GM12878 (cell line): ENCODE measurements around the gene NHSL1. TPM values are rescaled to one million over a fixed set of nuclear protein-coding genes. Genes with fewer than 3 reads are reported as not detected.

Experiments
- ATAC-seq: fragments of 200-7000 bp; cut with Tn5 transposase; 3 replicates; pipeline ENCODE4 v1.9.1; 2020; ENCODE audit warnings: mild to moderate bottlenecking, moderate library complexity
- BruUV-seq: library from RNA; stranded (reverse); fragments of 400-500 nt; replicated peaks from 2 replicates; lab custom pipeline; 2021; lab: Mats Ljungman, UMichigan
- CTCF ChIA-PET: fragments of 300-600 bp; sonication (Branson Sonifier 250); formaldehyde crosslinking; extraction: SDS; loops from one replicate; lab custom pipeline; 2021; ENCODE audit warnings: inconsistent platforms; lab: Yijun Ruan, JAX
- POLR2A ChIA-PET: fragments of 350-600 bp; formaldehyde crosslinking; extraction: SDS; loops from one replicate; lab custom pipeline; 2021; ENCODE audit warnings: inconsistent platforms; lab: Charles Lee
- RAD21 ChIA-PET: fragments of 300-600 bp; sonication (Branson Sonifier 250); formaldehyde crosslinking; loops from one replicate; lab custom pipeline; 2023; ENCODE audit warnings: antibody characterized with exemption; ENCODE audit not compliant: unreplicated experiment; lab: Charles Lee
- SMC1A ChIA-PET: fragments of 300-600 bp; sonication (Branson Sonifier 250); formaldehyde crosslinking; loops from one replicate; lab custom pipeline; 2023; ENCODE audit not compliant: unreplicated experiment, uncharacterized antibody; lab: Charles Lee
- DNase-seq: peaks from one replicate; pipeline ENCODE4 v3.0.0-alpha.2; 2011; ENCODE audit warnings: low read depth, low spot score
- FAIRE-seq: peaks from 3 replicates; lab custom pipeline; 2011; peaks lifted over from hg19 to GRCh38; lab: Jason Lieb, UNC
- H2AFZ ChIP-seq: 2 replicates; pipeline ENCODE4 v1.6.0; 2011; ENCODE audit warnings: low read depth, low read length, control low read depth; ENCODE audit not compliant: control insufficient read depth
- H3K27ac ChIP-seq: 2 replicates; pipeline ENCODE4 v1.5.1; 2011; ENCODE audit warnings: control low read depth; ENCODE audit not compliant: control insufficient read depth, insufficient read depth
- H3K27me3 ChIP-seq, 2 experiments: replicated peaks in 1 of 2; 2 replicates each; pipeline versions ENCODE4 v1.6.0 to v1.6.1; 2011; ENCODE audit warnings: low read length in 1 of 2; ENCODE audit not compliant: control insufficient read depth in 2 of 2, insufficient read depth in 2 of 2
- H3K36me3 ChIP-seq, 2 experiments: 2 replicates each; pipeline ENCODE4 v1.5.1; 2011; ENCODE audit warnings: low read length in 1 of 2; ENCODE audit not compliant: control insufficient read depth in 2 of 2, insufficient read depth in 2 of 2
- H3K4me1 ChIP-seq: 2 replicates; pipeline ENCODE4 v1.6.1; 2011; ENCODE audit warnings: mild to moderate bottlenecking, low read length, moderate library complexity, mixed read lengths; ENCODE audit not compliant: control insufficient read depth, insufficient read depth
- H3K4me2 ChIP-seq: 2 replicates; pipeline ENCODE4 v1.6.0; 2011; ENCODE audit warnings: control low read depth; ENCODE audit not compliant: control insufficient read depth, insufficient read depth
- H3K4me3 ChIP-seq: fragments of 200-600 bp; sonication (generic); 2 replicates; pipeline ENCODE4 v1.5.1; 2016
- H3K79me2 ChIP-seq: 2 replicates; pipeline ENCODE4 v1.6.0; 2011; ENCODE audit warnings: low read length; ENCODE audit not compliant: control insufficient read depth, insufficient read depth
- H3K9ac ChIP-seq: 2 replicates; pipeline ENCODE4 v1.8.0; 2011; ENCODE audit warnings: low read length, control low read depth, mixed read lengths; ENCODE audit not compliant: control insufficient read depth, insufficient read depth
- H3K9me3 ChIP-seq: replicated peaks from 3 replicates; pipeline ENCODE4 v1.5.1; 2011; ENCODE audit warnings: mild to moderate bottlenecking, low read length; ENCODE audit not compliant: control insufficient read depth, insufficient read depth
- H4K20me1 ChIP-seq: 2 replicates; pipeline ENCODE4 v1.6.0; 2011; ENCODE audit not compliant: control insufficient read depth, insufficient read depth
- ATF7 ChIP-seq: fragments of 450-650 bp; IDR thresholded peaks from 2 replicates; pipeline ENCODE4 v1.6.1; 2016; ENCODE audit warnings: low read depth, mild to moderate bottlenecking
- CBFB ChIP-seq: IDR thresholded peaks from 2 replicates; pipeline ENCODE4 v1.6.1; 2016; ENCODE audit warnings: antibody characterized with exemption, low read depth
- ESRRA ChIP-seq: IDR thresholded peaks from 2 replicates; pipeline ENCODE4 v1.6.1; 2012; ENCODE audit warnings: mild to moderate bottlenecking, low read length, improper control_type of control experiment
- IKZF2 ChIP-seq, 2 experiments: fragments of 450-650 bp; IDR thresholded peaks; 2 replicates each; pipeline ENCODE4 v1.6.1; 2017; ENCODE audit warnings: mild to moderate bottlenecking in 2 of 2, moderate library complexity in 2 of 2
- NFYA ChIP-seq: IDR thresholded peaks from 2 replicates; pipeline ENCODE4 v1.6.1; 2011; ENCODE audit warnings: low read depth, mild to moderate bottlenecking, low read length, improper control_type of control experiment, borderline replicate concordance
- NR2C2 ChIP-seq: IDR thresholded peaks from 2 replicates; pipeline ENCODE4 v1.6.1; 2011; ENCODE audit warnings: borderline replicate concordance, low read depth; ENCODE audit not compliant: control insufficient read depth, insufficient read length
- PRDM15 ChIP-seq: fragments of 450-650 bp; formaldehyde crosslinking; IDR thresholded peaks from 2 replicates; pipeline ENCODE4 v1.4.0; 2020; ENCODE audit warnings: mild to moderate bottlenecking, moderate library complexity
- SMARCA5 ChIP-seq: fragments of 450-650 bp; IDR thresholded peaks from 2 replicates; pipeline ENCODE4 v1.6.1; 2017; ENCODE audit warnings: mild to moderate bottlenecking
- TCF12 ChIP-seq: IDR thresholded peaks from 2 replicates; pipeline ENCODE4 v1.6.1; 2011; ENCODE audit warnings: low read depth, mild to moderate bottlenecking, low read length
- WGBS: methylation state at CpG from one replicate; pipeline ENCODE4 v1.1.6; 2016; ENCODE audit warnings: low lambda C conversion rate; ENCODE audit not compliant: insufficient replicate concordance, insufficient coverage; ENCODE audit errors: missing lambda C conversion rate; 5-methylcytosine and 5-hydroxymethylcytosine counted together
- in situ Hi-C: fragments of 300-500 bp; cut with MboI; formaldehyde crosslinking; loops from 9 replicates; pipeline ENCODE4 v1.14.3; 2018; ENCODE audit warnings: mixed read lengths
- intact Hi-C: fragments of 100-400 bp; cut with micrococcal nuclease; formaldehyde crosslinking; loops from one replicate; pipeline ENCODE4 v1.14.2; 2022; ENCODE audit not compliant: unreplicated experiment
- polyA plus RNA-seq, 11 experiments: library from polyadenylated mRNA; depleted of rRNA in 4 of 11; unstranded in 6 of 11; stranded (reverse) in 5 of 11; fragments of >200 nt; fragmentation: Nextera tagmentation in 4 of 11; fragmentation: Illumina TruSeq in 1 of 11; extraction: Ambion mirVana in 4 of 11; extraction: Trizol in 1 of 11; gene quantifications; 1 replicate in 1 of 11; 2 replicates in 10 of 11; pipeline versions ENCODE4 v1.2.1 to v1.2.3, GENCODE V29; 2011 to 2016; ENCODE audit warnings: inconsistent platforms in 2 of 11, missing spikeins in 2 of 11, low read depth in 1 of 11
- total RNA-seq, 4 experiments: library from RNA; depleted of rRNA in 3 of 4; stranded (reverse); fragments of >200 nt in 3 of 4; fragmentation: Illumina TruSeq in 1 of 4; extraction: Trizol in 1 of 4; gene quantifications; 2 replicates each; pipeline versions ENCODE4 v1.2.1 to v1.2.3, GENCODE V29; 2013 to 2021

The NHSL1 gene
- total and polyA plus RNA-seq, 10 of the 15 experiments (the other 5 are each of a cell fraction or from before 2014, with no cell fraction given): 0.26 to 14.1 (median 0.90) TPM

DNA sequence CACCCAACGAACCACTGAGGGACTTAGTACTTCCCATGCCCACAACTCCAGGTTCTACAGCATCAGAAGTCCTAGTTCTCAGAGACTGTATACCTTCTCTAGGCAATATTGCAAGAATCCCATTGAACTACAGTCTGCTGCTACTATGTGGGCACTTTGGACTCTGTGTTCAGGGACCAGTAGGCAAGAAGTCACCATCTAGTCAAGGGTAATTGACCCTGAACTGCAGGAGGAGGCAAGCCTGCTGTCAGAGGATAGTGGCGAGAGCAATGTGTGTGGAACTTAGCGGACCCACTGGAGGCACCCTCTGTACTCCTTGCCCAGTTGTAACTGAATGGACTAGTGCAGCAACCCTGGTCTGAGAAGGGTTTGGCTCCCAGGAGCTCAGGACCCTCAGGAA, 79.5 kb downstream of the NHSL1 start (continued):
- TF ChIP-seq ATF7: no peak

DNA sequence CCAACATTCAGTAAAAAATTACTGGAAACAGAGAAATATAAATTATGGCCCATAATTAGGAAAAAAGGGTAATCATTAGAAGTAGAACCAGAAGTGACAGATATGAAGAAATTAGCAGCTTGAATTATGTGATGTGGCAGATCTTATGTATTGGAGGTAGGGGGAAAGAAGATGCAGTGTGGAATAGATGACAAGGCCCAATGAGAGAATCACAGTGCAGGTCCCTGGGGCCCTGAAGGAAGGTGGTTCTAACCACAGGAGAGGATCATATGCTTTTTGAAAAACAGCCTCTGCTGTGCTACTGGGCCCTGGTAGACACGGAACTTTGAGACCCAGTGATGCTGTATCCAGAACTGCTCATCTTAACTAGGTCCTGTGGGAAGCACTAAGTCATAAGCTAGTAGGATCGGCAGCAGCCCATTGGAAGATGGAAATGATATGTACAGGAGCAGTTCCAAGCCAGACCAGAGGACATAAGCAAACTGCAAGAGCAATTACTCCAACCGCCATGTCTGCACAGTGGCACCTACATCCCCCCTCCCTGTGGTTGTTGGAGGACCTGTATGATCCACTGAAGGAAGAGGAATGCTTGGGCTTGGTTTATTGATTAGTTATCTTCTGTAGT, 81.1 kb downstream of the NHSL1 start:
- intact Hi-C loops: no loop called here
- no peaks in the 10 kb centered on the region for H3K4me1 ChIP-seq
- SMC1A ChIA-PET: interaction anchor here (1.7 kb wide), 1 partner anchor 9 kb away, joined by 3 read pairs; no protein-coding TSS in a partner anchor
- no peak overlapping the region for H3K9ac ChIP-seq
- FAIRE-seq (no peak), ATAC-seq (no peak; the same call in 2 of the 3 replicates)
- H3K79me2 ChIP-seq: no peaks in the 10 kb centered on the region
- no TSS peak for BruUV-seq
- no peak for TF ChIP-seq IKZF2 (IDR thresholded peaks at IDR 0.05)
- no peak for TF ChIP-seq NR2C2
- TF ChIP-seq, all 136 proteins: peak for 0
- H3K27me3 ChIP-seq: no peaks in the 10 kb centered on the region
- CTCF ChIA-PET: interaction anchor here (0.8 kb wide), 1 partner anchor 87 kb away, joined by 3 read pairs; no protein-coding TSS in a partner anchor
- in situ Hi-C loops: no loop called here
- 74% methylated on average over 3 of the region's 3 CpGs for WGBS
- H3K9me3 ChIP-seq: no peaks in the 10 kb centered on the region; the same call in 2 of the 3 replicates
- no peak overlapping the region for H3K27ac ChIP-seq
- H4K20me1 ChIP-seq: no peaks in the 10 kb centered on the region
- POLR2A ChIA-PET: no interaction called here
- no peak for DNase-seq
- RAD21 ChIA-PET: no interaction called here
- no peak overlapping the region for H3K4me2 ChIP-seq
- peaks cover 0 to 2% of the 10 kb centered on the region in 2 experiments; a peak in 1 of 4 replicates for H3K36me3 ChIP-seq
- H3K4me3 ChIP-seq: no peak overlapping the region
- H2AFZ ChIP-seq: no peak overlapping the region

DNA sequence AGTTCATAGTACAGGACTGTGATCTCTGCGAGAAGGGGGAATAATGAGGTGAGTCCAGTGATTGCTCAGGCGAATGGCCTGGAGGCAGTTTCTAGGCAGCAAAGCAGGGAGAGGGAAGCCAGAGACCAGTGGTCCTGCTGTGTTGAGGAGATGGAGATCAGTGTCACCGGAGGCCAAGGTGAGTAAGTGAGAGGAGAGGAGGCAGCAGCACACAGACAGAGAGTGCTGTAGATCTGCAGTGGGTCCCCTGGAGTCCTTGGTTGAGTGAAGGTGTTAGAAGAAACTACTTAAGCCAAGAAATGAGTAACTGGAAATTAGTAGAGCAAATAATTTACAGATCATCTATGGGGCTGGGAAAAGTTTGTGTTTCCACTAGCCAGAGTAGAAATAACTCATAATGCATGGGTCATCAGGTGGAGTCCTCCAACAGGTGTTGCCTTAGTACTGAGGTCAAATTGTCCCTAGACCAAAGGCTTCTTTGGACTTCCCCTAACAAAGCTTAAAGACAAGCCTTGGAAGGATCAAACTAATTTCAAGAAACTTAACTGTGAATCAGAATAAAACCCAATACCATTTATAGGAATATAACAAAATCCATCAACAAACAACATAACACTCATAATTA, 81.7 kb downstream of the NHSL1 start:
- Histone ChIP-seq H3K79me2 (no peaks in the 10 kb centered on the region), H3K4me3 (no peak overlapping the region), H3K9me3 (no peaks in the 10 kb centered on the region; the same call in 2 of the 3 replicates), H3K9ac (no peak overlapping the region), H3K4me1 (no peaks in the 10 kb centered on the region), H3K4me2 (no peak overlapping the region), H3K27me3 (no peaks in the 10 kb centered on the region), H2AFZ (no peak overlapping the region), H4K20me1 (no peaks in the 10 kb centered on the region), H3K27ac (no peak overlapping the region), H3K36me3 (peaks cover 0 to 2% of the 10 kb centered on the region in 2 experiments; a peak in 1 of 4 replicates)
- no peak for DNase-seq
- peak; percentile 74 for ATAC-seq
- 65% methylated on average over 3 of the region's 3 CpGs for WGBS
- RAD21 ChIA-PET: no interaction called here
- CTCF ChIA-PET: interaction anchor here (0.8 kb wide), 1 partner anchor 88 kb away, joined by 3 read pairs; no protein-coding TSS in a partner anchor
- in situ Hi-C loops (no loop called here), intact Hi-C loops (no loop called here)
- BruUV-seq: no TSS peak
- SMC1A ChIA-PET: interaction anchor here (1.7 kb wide), 1 partner anchor 10 kb away, joined by 3 read pairs; no protein-coding TSS in a partner anchor
- POLR2A ChIA-PET: no interaction called here
- FAIRE-seq: no peak
- TF ChIP-seq CBFB: no peak
- no peak for TF ChIP-seq ESRRA
- no peak for TF ChIP-seq NFYA
- no peak for TF ChIP-seq PRDM15 (CRISPR knock-in tag)
- TF ChIP-seq SMARCA5: no peak
- TF ChIP-seq TCF12: no peak
